Suprapubic skin (tissue), 4 donors: ENCODE measurements around the gene S100PBP. TPM values are rescaled to one million over a fixed set of nuclear protein-coding genes. Genes with fewer than 3 reads are reported as not detected.
"Not testable (repeated sequence)": the region's sequence is repeated elsewhere in the genome, so short reads cannot be mapped to it uniquely, and the experiment has no call there.

Source experiments
- DNase-seq, 2 donors: peaks; one replicate each; pipeline ENCODE4 v3.0.0-alpha.2; 2019; ENCODE audit warnings: low spot score in 2 of 2
- H3K27ac ChIP-seq: fragments of 200-600 bp; sonication (generic); one replicate; pipeline ENCODE4 v1.5.1; 2019
- H3K27me3 ChIP-seq: fragments of 200-600 bp; sonication (generic); one replicate; pipeline ENCODE4 v1.5.1; 2019
- H3K36me3 ChIP-seq: fragments of 200-600 bp; sonication (generic); one replicate; pipeline ENCODE4 v1.5.1; 2019
- H3K4me1 ChIP-seq: fragments of 200-600 bp; sonication (generic); one replicate; pipeline ENCODE4 v1.5.1; 2019
- H3K4me3 ChIP-seq: fragments of 200-600 bp; sonication (generic); one replicate; pipeline ENCODE4 v1.5.1; 2019; ENCODE audit warnings: mild to moderate bottlenecking
- H3K9me3 ChIP-seq: fragments of 200-600 bp; sonication (generic); one replicate; pipeline ENCODE4 v1.5.1; 2019
- CTCF ChIP-seq, 2 donors: fragments of 200-600 bp in 1 of 2; fragments of 450-650 bp in 1 of 2; sonication (generic) in 1 of 2; IDR thresholded peaks; one replicate each; pipeline ENCODE4 v1.5.1; 2016 to 2019; ENCODE audit warnings: antibody characterized with exemption in 2 of 2, mild to moderate bottlenecking in 1 of 2, moderate library complexity in 1 of 2
- EP300 ChIP-seq: sonication (generic); formaldehyde crosslinking; IDR thresholded peaks from one replicate; pipeline ENCODE4 v1.6.1; 2017; ENCODE audit warnings: antibody characterized with exemption
- POLR2A ChIP-seq, 2 donors: fragments of 450-650 bp; IDR thresholded peaks; one replicate each; pipeline ENCODE4 v1.6.1; 2017; ENCODE audit warnings: antibody characterized with exemption in 2 of 2, mild to moderate bottlenecking in 2 of 2, moderate library complexity in 2 of 2
- POLR2AphosphoS5 ChIP-seq, 3 donors: sonication (generic); formaldehyde crosslinking; IDR thresholded peaks; one replicate each; pipeline ENCODE4 v1.6.1; 2017; ENCODE audit warnings: antibody characterized with exemption in 3 of 3
- WGBS: methylation state at CpG from one replicate; pipeline ENCODE4 v1.1.5; 2018; 5-methylcytosine and 5-hydroxymethylcytosine counted together
- total RNA-seq, 4 donors: library from RNA; depleted of rRNA; stranded (reverse); fragments of >200 nt; gene quantifications; one replicate each; pipeline ENCODE4 v1.1.0, GENCODE V29; 2016

The S100PBP gene
- total RNA-seq, 4 donors from 2014 or later: 8.8 to 39.7 (median 18.1) TPM

- Histone ChIP-seq H3K36me3 (peaks cover 56% of the 10 kb centered on the region), H3K27ac (no peak overlapping the region)
- no peak for TF ChIP-seq EP300
- TF ChIP-seq POLR2A (IDR thresholded peaks at IDR 0.05): no peak
- no peak for TF ChIP-seq CTCF (IDR thresholded peaks at IDR 0.05)
- TF ChIP-seq POLR2AphosphoS5 (IDR thresholded peaks at IDR 0.05): no peak
Measured at GRCh38 chr1:32791881-32792280, 25.6 kb upstream of the S100PBP start.

GRCh38 chr1:32795763-32796162 is 21.7 kb upstream of the S100PBP start:
- 96% methylated on average over 4 of the region's 4 CpGs for WGBS
- H3K36me3 ChIP-seq: peaks cover 61% of the 10 kb centered on the region
- not testable (repeated sequence) for H3K27me3 ChIP-seq, H3K9me3 ChIP-seq, H3K4me3 ChIP-seq, H3K27ac ChIP-seq, H3K4me1 ChIP-seq, DNase-seq

More at GRCh38 chr1:32791881-32792280, 25.6 kb upstream of the S100PBP start:
- no peaks in the 10 kb centered on the region for H3K27me3 ChIP-seq
- no peak overlapping the region for H3K4me3 ChIP-seq
- H3K9me3 ChIP-seq: no peaks in the 10 kb centered on the region
- DNase-seq: no peak
- 100% methylated on average over 1 of the region's 1 CpG for WGBS
- peaks cover 17% of the 10 kb centered on the region for H3K4me1 ChIP-seq

- DNase-seq: no peak
- Histone ChIP-seq H3K36me3 (peaks cover 62% of the 10 kb centered on the region), H3K4me3 (no peak overlapping the region), H3K27me3 (no peaks in the 10 kb centered on the region), H3K9me3 (no peaks in the 10 kb centered on the region), H3K27ac (no peak overlapping the region), H3K4me1 (no peaks in the 10 kb centered on the region)
- WGBS: 83% methylated on average over 1 of the region's 1 CpG
- TF ChIP-seq CTCF (IDR thresholded peaks at IDR 0.05) (no peak), EP300 (no peak), POLR2A (IDR thresholded peaks at IDR 0.05) (no peak), POLR2AphosphoS5 (IDR thresholded peaks at IDR 0.05) (no peak)
Measured at GRCh38 chr1:32797456-32797855, 20.0 kb upstream of the S100PBP start.

GRCh38 chr1:32798191-32798590 is 19.3 kb upstream of the S100PBP start:
- DNase-seq: no peak
- Histone ChIP-seq H3K4me1 (no peaks in the 10 kb centered on the region), H3K27me3 (no peaks in the 10 kb centered on the region), H3K4me3 (no peak overlapping the region), H3K9me3 (no peaks in the 10 kb centered on the region), H3K27ac (no peak overlapping the region), H3K36me3 (peaks cover 63% of the 10 kb centered on the region)
- WGBS: 90% methylated on average over 4 of the region's 4 CpGs
- TF ChIP-seq POLR2AphosphoS5 (IDR thresholded peaks at IDR 0.05): no peak
- no peak for TF ChIP-seq POLR2A (IDR thresholded peaks at IDR 0.05)
- TF ChIP-seq CTCF (IDR thresholded peaks at IDR 0.05): no peak
- TF ChIP-seq EP300: no peak

- Histone ChIP-seq H3K27me3 (no peaks in the 10 kb centered on the region), H3K4me1 (no peaks in the 10 kb centered on the region), H3K27ac (no peak overlapping the region), H3K4me3 (no peak overlapping the region), H3K9me3 (no peaks in the 10 kb centered on the region), H3K36me3 (peaks cover 59% of the 10 kb centered on the region)
- DNase-seq: no peak
- no peak for TF ChIP-seq EP300
- no peak for TF ChIP-seq POLR2AphosphoS5 (IDR thresholded peaks at IDR 0.05)
- no peak for TF ChIP-seq POLR2A (IDR thresholded peaks at IDR 0.05)
- no peak for TF ChIP-seq CTCF (IDR thresholded peaks at IDR 0.05)
- WGBS: 85% methylated on average over 8 of the region's 8 CpGs
Measured at GRCh38 chr1:32798679-32799416, 18.6 kb upstream of the S100PBP start.
